ENCODE measurements around the gene TLR2. TPM values are rescaled to one million over a fixed set of nuclear protein-coding genes. Genes with fewer than 3 reads are reported as not detected.
A peak's percentile ranks its signal among the peaks of the same experiment; 100 is the strongest.

Gene TLR2
- total RNA-seq, 1 experiment from 2014 or later: 0.28 TPM

- H3K27me3 ChIP-seq (ENCODE audit: control insufficient read depth, insufficient read depth, low read length): no peaks in the 10 kb centered on the region
- POLR2A ChIA-PET: no interaction called here
- TF ChIP-seq TCF7L2 (IDR thresholded peaks at IDR 0.05; ENCODE audit: low read depth, low read length) (no peak), SIN3A (IDR thresholded peaks at IDR 0.05; ENCODE audit: borderline replicate concordance, insufficient read depth, low read depth, low read length) (no peak), POLR2AphosphoS5 (IDR thresholded peaks at IDR 0.05; ENCODE audit: low read depth, low read length) (no peak), CTCF (IDR thresholded peaks at IDR 0.05) (no peak)
- TF ChIP-seq, protein P1, sequence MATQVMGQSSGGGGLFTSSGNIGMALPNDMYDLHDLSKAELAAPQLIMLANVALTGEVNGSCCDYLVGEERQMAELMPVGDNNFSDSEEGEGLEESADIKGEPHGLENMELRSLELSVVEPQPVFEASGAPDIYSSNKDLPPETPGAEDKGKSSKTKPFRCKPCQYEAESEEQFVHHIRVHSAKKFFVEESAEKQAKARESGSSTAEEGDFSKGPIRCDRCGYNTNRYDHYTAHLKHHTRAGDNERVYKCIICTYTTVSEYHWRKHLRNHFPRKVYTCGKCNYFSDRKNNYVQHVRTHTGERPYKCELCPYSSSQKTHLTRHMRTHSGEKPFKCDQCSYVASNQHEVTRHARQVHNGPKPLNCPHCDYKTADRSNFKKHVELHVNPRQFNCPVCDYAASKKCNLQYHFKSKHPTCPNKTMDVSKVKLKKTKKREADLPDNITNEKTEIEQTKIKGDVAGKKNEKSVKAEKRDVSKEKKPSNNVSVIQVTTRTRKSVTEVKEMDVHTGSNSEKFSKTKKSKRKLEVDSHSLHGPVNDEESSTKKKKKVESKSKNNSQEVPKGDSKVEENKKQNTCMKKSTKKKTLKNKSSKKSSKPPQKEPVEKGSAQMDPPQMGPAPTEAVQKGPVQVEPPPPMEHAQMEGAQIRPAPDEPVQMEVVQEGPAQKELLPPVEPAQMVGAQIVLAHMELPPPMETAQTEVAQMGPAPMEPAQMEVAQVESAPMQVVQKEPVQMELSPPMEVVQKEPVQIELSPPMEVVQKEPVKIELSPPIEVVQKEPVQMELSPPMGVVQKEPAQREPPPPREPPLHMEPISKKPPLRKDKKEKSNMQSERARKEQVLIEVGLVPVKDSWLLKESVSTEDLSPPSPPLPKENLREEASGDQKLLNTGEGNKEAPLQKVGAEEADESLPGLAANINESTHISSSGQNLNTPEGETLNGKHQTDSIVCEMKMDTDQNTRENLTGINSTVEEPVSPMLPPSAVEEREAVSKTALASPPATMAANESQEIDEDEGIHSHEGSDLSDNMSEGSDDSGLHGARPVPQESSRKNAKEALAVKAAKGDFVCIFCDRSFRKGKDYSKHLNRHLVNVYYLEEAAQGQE (IDR thresholded peaks at IDR 0.05; ENCODE audit: insufficient read depth in 1 of 2, low read depth in 2 of 2, low read length in 1 of 2): no peak
Observed at GRCh38 chr4:153647975-153648374, 36.1 kb upstream of the TLR2 start.

GRCh38 chr4:153649572-153649991 is 34.5 kb upstream of the TLR2 start:
- Histone ChIP-seq H3K27me3 (ENCODE audit: control insufficient read depth, insufficient read depth, low read length) (no peaks in the 10 kb centered on the region), H3K4me3 (ENCODE audit: low read depth in 2 of 2, low read length in 2 of 2) (no peak overlapping the region), H3K4me1 (ENCODE audit: control insufficient read depth, insufficient read depth, low read length) (no peaks in the 10 kb centered on the region), H3K27ac (ENCODE audit: low read length) (no peak overlapping the region), H3K36me3 (ENCODE audit: control insufficient read depth, insufficient read depth, low read length) (no peaks in the 10 kb centered on the region), H3K9me3 (ENCODE audit: control insufficient read depth, insufficient read depth, low read depth, low read length) (no peaks in the 10 kb centered on the region; the same call in 1 of the 2 replicates)
- in situ Hi-C loops (cut with HindIII; ENCODE audit: low pct_unique_long_range_greater_than_20kb, low sequenced_read_pairs) (no loop called here), intact Hi-C loops (cut with micrococcal nuclease; ENCODE audit: unreplicated experiment) (no loop called here)
- peak; percentile 60; the same call in 1 of the 2 replicates for ATAC-seq
- ChIA-PET POLR2A (no interaction called here), CTCF (no interaction called here)
- DNase-seq (ENCODE audit: low read depth, low spot score): no peak
- no peak for TF ChIP-seq TCF7L2 (IDR thresholded peaks at IDR 0.05; ENCODE audit: low read depth, low read length)
- TF ChIP-seq, protein P1 (IDR thresholded peaks at IDR 0.05; ENCODE audit: insufficient read depth in 1 of 2, low read depth in 2 of 2, low read length in 1 of 2): no peak
- no peak for TF ChIP-seq SIN3A (IDR thresholded peaks at IDR 0.05; ENCODE audit: borderline replicate concordance, insufficient read depth, low read depth, low read length)
- TF ChIP-seq CTCF (IDR thresholded peaks at IDR 0.05): peak; percentile 41; the same call in 1 of the 2 replicates
- BruUV-seq (replicated peaks): no TSS peak

More at GRCh38 chr4:153647975-153648374, 36.1 kb upstream of the TLR2 start:
- Histone ChIP-seq H3K4me3 (ENCODE audit: low read depth in 2 of 2, low read length in 2 of 2) (no peak overlapping the region), H3K4me1 (ENCODE audit: control insufficient read depth, insufficient read depth, low read length) (no peaks in the 10 kb centered on the region), H3K9me3 (ENCODE audit: control insufficient read depth, insufficient read depth, low read depth, low read length) (no peaks in the 10 kb centered on the region; the same call in 1 of the 2 replicates), H3K36me3 (ENCODE audit: control insufficient read depth, insufficient read depth, low read length) (no peaks in the 10 kb centered on the region), H3K27ac (ENCODE audit: low read length) (no peak overlapping the region)
- intact Hi-C loops (cut with micrococcal nuclease; ENCODE audit: unreplicated experiment) (no loop called here), in situ Hi-C loops (cut with HindIII; ENCODE audit: low pct_unique_long_range_greater_than_20kb, low sequenced_read_pairs) (no loop called here)
- BruUV-seq (replicated peaks): no TSS peak
- DNase-seq (ENCODE audit: low read depth, low spot score): no peak
- CTCF ChIA-PET: no interaction called here
- ATAC-seq: no peak
